ENCODE measurements around the gene PPP1R13L. TPM values are rescaled to one million over a fixed set of nuclear protein-coding genes. Genes with fewer than 3 reads are reported as not detected.

Gene PPP1R13L
- total RNA-seq, 1 experiment from 2014 or later, result 1.5 TPM

- in situ Hi-C loops (cut with HindIII; ENCODE audit: low pct_unique_long_range_greater_than_20kb, low sequenced_read_pairs), result no loop called here
- no peak for DNase-seq (ENCODE audit: low read depth, low spot score)
These were observed 49.0 kb downstream of the PPP1R13L start for GRCh38 chr19:45355910-45356309.

DNA sequence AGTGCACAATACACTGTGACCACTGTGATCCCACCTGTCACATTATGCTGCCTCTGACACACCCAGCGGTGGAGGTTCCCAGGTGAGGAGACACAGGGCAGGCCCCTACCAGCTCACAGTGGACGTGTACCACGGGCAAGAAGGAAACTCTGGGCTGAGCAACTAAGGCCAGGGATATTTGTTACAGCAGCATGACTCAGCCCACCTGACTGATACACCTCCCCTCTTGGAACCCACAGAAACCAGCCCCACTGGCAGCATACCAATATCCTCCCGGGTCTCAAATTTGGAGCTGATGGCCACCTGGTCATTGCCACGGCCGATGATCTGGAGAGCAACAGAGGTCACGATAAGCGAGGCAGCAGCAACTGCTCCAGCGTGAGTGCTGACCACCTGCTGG lies 49.5 kb downstream of the PPP1R13L start:
- DNase-seq (ENCODE audit: low read depth, low spot score), result no peak

DNA sequence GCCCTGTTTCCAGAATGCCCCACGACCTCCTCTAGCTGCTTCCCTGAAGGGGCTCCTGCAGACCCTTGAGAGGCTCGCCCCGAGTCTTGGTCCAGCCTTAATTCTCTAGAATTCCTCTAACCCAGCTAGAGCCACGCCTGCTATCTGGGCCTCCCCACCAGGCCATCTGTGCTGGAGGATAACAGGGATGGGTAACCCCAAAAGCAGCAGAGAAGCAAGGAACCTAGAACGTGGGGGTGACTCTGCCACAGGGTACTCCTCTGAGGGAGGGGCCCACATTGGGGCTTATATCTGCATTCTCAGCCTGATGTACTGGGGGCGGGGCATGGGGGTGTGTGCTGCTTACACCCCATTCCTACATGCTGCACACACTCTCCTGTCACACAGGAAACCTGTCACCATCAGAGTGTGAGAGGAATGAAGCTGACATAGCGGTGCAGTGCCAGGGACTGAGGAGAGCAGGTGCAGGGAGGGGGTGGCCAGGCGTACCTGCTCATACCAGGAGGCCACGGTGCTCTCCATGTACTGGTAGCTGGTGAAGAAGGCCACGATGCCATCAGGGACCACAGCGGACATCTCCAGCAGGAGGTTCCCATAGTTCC lies 50.5 kb downstream of the PPP1R13L start:
- in situ Hi-C loops (cut with HindIII; ENCODE audit: low pct_unique_long_range_greater_than_20kb, low sequenced_read_pairs), result no loop called here
- no peak for DNase-seq (ENCODE audit: low read depth, low spot score)

More for the DNA sequence above, 49.5 kb downstream of the PPP1R13L start:
- in situ Hi-C loops (cut with HindIII; ENCODE audit: low pct_unique_long_range_greater_than_20kb, low sequenced_read_pairs), result no loop called here

- DNase-seq (ENCODE audit: low read depth, low spot score), result peak; percentile 37
These were observed 51.7 kb downstream of the PPP1R13L start for GRCh38 chr19:45352914-45353796.

DNA sequence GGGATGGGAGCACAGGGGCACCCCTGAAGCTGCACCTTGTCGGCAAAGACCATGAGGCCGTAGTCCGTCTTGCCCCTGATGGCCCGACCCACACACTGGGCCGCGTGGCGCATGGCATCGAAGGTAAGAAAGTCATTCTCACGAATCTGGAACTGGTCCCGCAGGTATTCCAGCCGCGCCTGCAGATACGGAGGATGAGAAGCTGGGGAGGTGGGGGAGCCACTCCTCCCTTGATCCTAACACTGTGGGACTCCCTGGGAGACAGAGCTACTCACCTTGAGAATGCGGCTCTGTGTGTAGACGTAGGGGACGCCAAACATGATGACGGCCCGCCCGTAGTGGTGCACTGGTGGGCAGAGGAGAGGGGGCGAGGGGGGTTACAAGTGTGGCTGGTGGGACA lies 52.4 kb downstream of the PPP1R13L start:
- DNase-seq (ENCODE audit: low read depth, low spot score), result no peak

More at GRCh38 chr19:45352914-45353796, 51.7 kb downstream of the PPP1R13L start:
- in situ Hi-C loops (cut with HindIII; ENCODE audit: low pct_unique_long_range_greater_than_20kb, low sequenced_read_pairs), result no loop called here

GRCh38 chr19:45352062-45352461 lies 52.8 kb downstream of the PPP1R13L start:
- in situ Hi-C loops (cut with HindIII; ENCODE audit: low pct_unique_long_range_greater_than_20kb, low sequenced_read_pairs), result no loop called here
- DNase-seq (ENCODE audit: low read depth, low spot score), result no peak

More for the DNA sequence above, 52.4 kb downstream of the PPP1R13L start:
- in situ Hi-C loops (cut with HindIII; ENCODE audit: low pct_unique_long_range_greater_than_20kb, low sequenced_read_pairs), result no loop called here

DNA sequence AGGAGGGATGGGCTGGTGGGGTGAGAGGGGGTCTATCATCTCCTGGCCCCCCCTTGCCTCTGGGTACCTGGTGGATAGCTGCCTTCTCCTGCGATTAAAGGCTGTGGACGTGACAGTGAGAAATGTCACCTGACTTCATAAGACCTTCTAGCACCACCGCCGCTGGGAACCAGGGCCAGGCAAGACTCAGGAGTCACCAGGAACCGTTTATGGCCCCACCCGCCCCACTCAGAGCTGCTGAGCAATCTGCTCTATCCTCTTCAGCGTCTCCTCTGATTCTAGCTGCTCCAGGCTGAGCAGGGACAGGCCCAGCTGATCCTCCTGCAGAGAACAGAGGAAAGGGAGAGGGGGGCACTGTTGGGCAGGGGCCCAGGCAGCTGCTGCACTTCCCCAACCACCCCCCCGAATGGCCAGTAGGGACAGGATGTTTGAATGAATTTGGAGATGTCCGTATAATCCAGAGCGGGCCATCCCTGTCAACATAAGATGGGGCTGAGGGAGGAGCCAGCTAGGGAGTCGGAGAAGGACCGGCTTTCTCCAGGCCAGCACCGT lies 53.4 kb downstream of the PPP1R13L start:
- DNase-seq (ENCODE audit: low read depth, low spot score), result no peak
- in situ Hi-C loops (cut with HindIII; ENCODE audit: low pct_unique_long_range_greater_than_20kb, low sequenced_read_pairs), result no loop called here

GRCh38 chr19:45350477-45351058 lies 54.3 kb downstream of the PPP1R13L start:
- in situ Hi-C loops (cut with HindIII; ENCODE audit: low pct_unique_long_range_greater_than_20kb, low sequenced_read_pairs), result no loop called here
- no peak for DNase-seq (ENCODE audit: low read depth, low spot score)

- in situ Hi-C loops (cut with HindIII; ENCODE audit: low pct_unique_long_range_greater_than_20kb, low sequenced_read_pairs), result no loop called here
- no peak for DNase-seq (ENCODE audit: low read depth, low spot score)
These were observed 55.4 kb downstream of the PPP1R13L start for GRCh38 chr19:45349430-45349941.

GRCh38 chr19:45349126-45349415 lies 55.8 kb downstream of the PPP1R13L start:
- no peak for DNase-seq (ENCODE audit: low read depth, low spot score)
- in situ Hi-C loops (cut with HindIII; ENCODE audit: low pct_unique_long_range_greater_than_20kb, low sequenced_read_pairs), result no loop called here

GRCh38 chr19:45348367-45349125 lies 56.3 kb downstream of the PPP1R13L start:
- in situ Hi-C loops (cut with HindIII; ENCODE audit: low pct_unique_long_range_greater_than_20kb, low sequenced_read_pairs), result no loop called here

GRCh38 chr19:45347570-45348366 lies 57.1 kb downstream of the PPP1R13L start:
- no peak for DNase-seq (ENCODE audit: low read depth, low spot score)
- in situ Hi-C loops (cut with HindIII; ENCODE audit: low pct_unique_long_range_greater_than_20kb, low sequenced_read_pairs), result no loop called here

More at GRCh38 chr19:45348367-45349125, 56.3 kb downstream of the PPP1R13L start:
- DNase-seq (ENCODE audit: low read depth, low spot score), result no peak

GRCh38 chr19:45346449-45346848 lies 58.4 kb downstream of the PPP1R13L start:
- DNase-seq (ENCODE audit: low read depth, low spot score), result no peak
- in situ Hi-C loops (cut with HindIII; ENCODE audit: low pct_unique_long_range_greater_than_20kb, low sequenced_read_pairs), result no loop called here

- in situ Hi-C loops (cut with HindIII; ENCODE audit: low pct_unique_long_range_greater_than_20kb, low sequenced_read_pairs), result no loop called here
- no peak for DNase-seq (ENCODE audit: low read depth, low spot score)
These were observed 59.4 kb downstream of the PPP1R13L start for GRCh38 chr19:45345506-45345860.

GRCh38 chr19:45344621-45345505 lies 60.0 kb downstream of the PPP1R13L start:
- DNase-seq (ENCODE audit: low read depth, low spot score), result no peak
- in situ Hi-C loops (cut with HindIII; ENCODE audit: low pct_unique_long_range_greater_than_20kb, low sequenced_read_pairs), result no loop called here

GRCh38 chr19:45342911-45343310 lies 62.0 kb downstream of the PPP1R13L start:
- in situ Hi-C loops (cut with HindIII; ENCODE audit: low pct_unique_long_range_greater_than_20kb, low sequenced_read_pairs), result no loop called here

More at GRCh38 chr19:45342911-45343310, 62.0 kb downstream of the PPP1R13L start:
- DNase-seq (ENCODE audit: low read depth, low spot score), result no peak

Data from SK-MEL-5 (cell line).